Measurements from ENCODE around the gene ADGRV1.
A peak's percentile ranks its signal among the peaks of the same experiment; 100 is the strongest.
"Not testable (repeated sequence)": the region's sequence is repeated elsewhere in the genome, so short reads cannot be mapped to it uniquely, and the experiment has no call there.

Gene ADGRV1

DNA sequence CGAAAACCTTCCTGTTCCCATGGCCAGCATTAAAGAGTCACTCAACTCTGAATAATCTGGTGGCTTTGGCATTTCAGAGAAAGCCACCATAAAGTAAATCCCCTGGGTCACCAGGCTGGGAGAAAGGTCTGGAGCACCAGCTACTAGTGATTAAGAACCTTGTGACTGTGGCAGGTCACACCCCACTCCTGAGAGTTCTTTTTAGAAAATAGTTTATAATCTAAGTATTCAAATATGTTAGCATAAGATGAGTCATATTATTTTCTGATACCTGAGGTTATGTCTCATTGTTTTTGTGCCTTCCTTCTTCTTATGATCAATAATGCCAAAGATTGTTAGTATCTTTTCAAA, 472.8 kb downstream of the ADGRV1 start:
- DNase-seq (ENCODE audit: low spot score): peak; percentile 23

- no peak for DNase-seq (ENCODE audit: low spot score)
These were observed 473.5 kb downstream of the ADGRV1 start for GRCh38 chr5:91032125-91032524.

DNA sequence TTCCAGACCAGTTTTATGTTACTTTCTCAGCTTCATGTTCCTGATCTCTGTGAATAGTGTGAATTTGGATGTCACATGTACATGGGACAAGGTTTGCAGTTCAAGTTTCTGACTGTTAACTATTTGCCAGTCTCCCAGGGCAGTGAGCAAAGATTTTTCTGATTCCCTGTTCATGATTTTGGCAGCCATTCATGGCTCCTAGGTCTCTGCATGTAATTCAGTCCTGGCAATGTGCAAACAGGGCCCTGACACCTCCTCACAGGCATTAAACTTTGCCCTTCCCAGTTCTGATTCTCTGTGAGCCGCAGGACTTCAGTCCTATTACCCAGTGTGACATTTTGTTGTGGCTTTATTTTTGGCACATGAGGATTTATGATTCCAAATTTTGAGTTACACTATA, 474.8 kb downstream of the ADGRV1 start:
- DNase-seq (ENCODE audit: low spot score): no peak

- no peak for DNase-seq (ENCODE audit: low spot score)
These were observed 479.7 kb downstream of the ADGRV1 start for GRCh38 chr5:91038180-91038808.

DNA sequence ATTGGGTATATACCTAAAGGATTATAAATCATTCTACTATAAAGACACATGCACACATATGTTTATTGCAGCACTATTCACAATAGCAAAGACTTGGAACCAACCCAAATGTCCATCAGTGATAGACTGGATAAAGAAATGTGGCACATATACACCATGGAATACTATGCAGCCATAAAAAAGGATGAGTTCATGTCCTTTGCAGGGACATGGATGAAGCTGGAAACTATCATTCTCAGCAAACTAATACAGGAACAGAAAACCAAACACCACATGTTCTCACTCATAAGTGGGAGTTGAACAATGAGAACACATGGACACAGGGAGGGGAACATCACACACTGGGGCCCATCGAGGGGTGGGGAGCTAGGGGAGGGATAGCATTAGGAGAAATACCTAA, 482.5 kb downstream of the ADGRV1 start:
- not testable (repeated sequence) for DNase-seq (ENCODE audit: low spot score)

- DNase-seq (ENCODE audit: low spot score): no peak
These were observed 483.8 kb downstream of the ADGRV1 start for GRCh38 chr5:91042247-91042935.

DNA sequence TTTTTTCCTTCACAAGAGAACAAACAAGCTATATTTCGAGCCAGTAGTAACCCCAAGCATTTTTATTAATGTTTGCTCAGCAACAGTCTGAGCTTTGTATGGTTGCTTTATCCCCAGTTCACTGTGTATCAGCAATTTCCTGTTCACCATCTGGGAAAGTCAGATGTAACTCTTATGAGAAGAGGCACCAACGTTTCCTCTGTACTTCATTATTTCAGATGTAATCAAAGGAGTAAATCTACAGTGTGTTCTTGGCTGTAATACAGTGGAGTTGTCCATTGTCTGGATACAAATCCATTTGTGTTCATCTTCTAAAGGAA, 484.3 kb downstream of the ADGRV1 start:
- no peak for DNase-seq (ENCODE audit: low spot score)

GRCh38 chr5:91048073-91048472, 489.5 kb downstream of the ADGRV1 start:
- no peak for DNase-seq (ENCODE audit: low spot score)

DNA sequence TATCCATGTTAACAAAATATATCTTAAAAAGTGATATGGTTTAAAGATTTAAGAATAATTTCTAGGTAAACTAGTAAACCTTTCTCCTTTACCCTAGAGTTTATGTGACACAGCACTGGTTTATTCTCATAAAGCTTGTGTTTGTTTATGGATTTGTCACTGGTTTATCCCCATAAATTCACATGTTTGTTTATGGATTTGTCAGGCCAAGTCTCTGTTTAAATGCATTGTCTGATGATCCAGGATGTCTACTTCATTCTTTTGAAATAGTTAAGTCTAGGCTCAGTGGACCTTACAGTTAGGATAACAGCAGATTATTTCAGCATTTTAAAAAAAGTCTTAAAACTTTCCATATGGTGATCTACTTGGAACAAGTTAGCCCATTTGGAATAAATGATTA, 490.5 kb downstream of the ADGRV1 start:
- no peak for DNase-seq (ENCODE audit: low spot score)

GRCh38 chr5:91049800-91050199, 491.2 kb downstream of the ADGRV1 start:
- peak; percentile 62 for DNase-seq (ENCODE audit: low spot score)

GRCh38 chr5:91052411-91052810, 493.8 kb downstream of the ADGRV1 start:
- DNase-seq (ENCODE audit: low spot score): not testable (repeated sequence)

- DNase-seq (ENCODE audit: low spot score): no peak
These were observed 494.6 kb downstream of the ADGRV1 start for GRCh38 chr5:91052977-91053740.

- DNase-seq (ENCODE audit: low spot score): no peak
These were observed 495.1 kb downstream of the ADGRV1 start for GRCh38 chr5:91053741-91054025.

- DNase-seq (ENCODE audit: low spot score): no peak
These were observed 499.6 kb downstream of the ADGRV1 start for GRCh38 chr5:91058155-91058554.

DNA sequence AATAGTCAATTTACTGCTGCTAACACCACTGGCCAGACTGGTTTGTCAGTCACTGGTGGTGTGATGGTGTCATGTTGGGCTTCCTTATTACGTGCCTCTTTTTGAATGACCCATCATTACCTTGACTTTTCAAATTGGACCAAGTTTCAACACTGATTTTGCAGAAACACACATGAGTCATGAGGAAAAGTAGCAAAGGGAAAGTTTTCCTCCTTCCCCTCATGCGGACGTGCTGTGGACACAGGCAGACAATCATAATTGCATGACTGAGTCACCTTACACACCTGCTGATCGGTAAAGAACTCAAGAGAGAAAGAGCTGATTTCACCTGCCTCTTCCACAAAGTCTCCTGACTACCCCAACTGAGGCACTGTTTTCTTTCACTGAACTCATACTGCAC, 500.0 kb downstream of the ADGRV1 start:
- DNase-seq (ENCODE audit: low spot score): peak; percentile 97

GRCh38 chr5:91059409-91059808, 500.8 kb downstream of the ADGRV1 start:
- peak; percentile 72 for DNase-seq (ENCODE audit: low spot score)

GRCh38 chr5:91061094-91061493, 502.5 kb downstream of the ADGRV1 start:
- no peak for DNase-seq (ENCODE audit: low spot score)

GRCh38 chr5:91061946-91062562, 503.5 kb downstream of the ADGRV1 start:
- no peak for DNase-seq (ENCODE audit: low spot score)

- DNase-seq (ENCODE audit: low spot score): not testable (repeated sequence)
These were observed 504.6 kb downstream of the ADGRV1 start for GRCh38 chr5:91063098-91063690.

GRCh38 chr5:91065496-91065895, 506.9 kb downstream of the ADGRV1 start:
- DNase-seq (ENCODE audit: low spot score): no peak

DNA sequence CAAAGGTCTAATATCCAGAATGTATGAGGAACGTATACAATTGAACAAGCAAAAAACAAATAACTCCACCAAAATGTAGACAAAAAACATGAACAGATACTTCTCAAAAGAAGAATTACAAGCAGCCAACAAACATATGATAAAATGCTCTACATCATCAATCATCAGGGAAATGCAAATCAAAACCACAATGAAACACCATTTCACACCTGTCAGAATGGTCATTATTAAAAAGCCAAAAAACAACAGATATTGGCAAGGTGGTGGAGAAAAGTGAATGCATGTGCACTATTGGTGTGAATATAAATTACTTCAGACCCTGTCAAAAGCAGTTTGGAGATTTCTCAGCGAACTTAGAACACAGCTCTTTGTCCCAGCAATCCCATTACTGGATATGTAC, 510.8 kb downstream of the ADGRV1 start:
- no peak for DNase-seq (ENCODE audit: low spot score)

GRCh38 chr5:91070761-91071550, 512.4 kb downstream of the ADGRV1 start:
- no peak for DNase-seq (ENCODE audit: low spot score)

Measured in kidney tubule cell (primary cell).